Bone marrow (tissue), 2 donors: ENCODE measurements around the gene KCNQ2.

Experiments used
- DNase-seq, 2 donors: peaks; one replicate each; lab custom pipeline; 2025; lab: John Stamatoyannopoulos, UW

Gene KCNQ2

GRCh38 chr20:63454731-63455567 lies 17.5 kb downstream of the KCNQ2 start:
- no peak for DNase-seq

- no peak for DNase-seq
These were observed 19.5 kb downstream of the KCNQ2 start for GRCh38 chr20:63452821-63453523.

- DNase-seq, result no peak
These were observed 20.1 kb downstream of the KCNQ2 start for GRCh38 chr20:63452341-63452740.

DNA sequence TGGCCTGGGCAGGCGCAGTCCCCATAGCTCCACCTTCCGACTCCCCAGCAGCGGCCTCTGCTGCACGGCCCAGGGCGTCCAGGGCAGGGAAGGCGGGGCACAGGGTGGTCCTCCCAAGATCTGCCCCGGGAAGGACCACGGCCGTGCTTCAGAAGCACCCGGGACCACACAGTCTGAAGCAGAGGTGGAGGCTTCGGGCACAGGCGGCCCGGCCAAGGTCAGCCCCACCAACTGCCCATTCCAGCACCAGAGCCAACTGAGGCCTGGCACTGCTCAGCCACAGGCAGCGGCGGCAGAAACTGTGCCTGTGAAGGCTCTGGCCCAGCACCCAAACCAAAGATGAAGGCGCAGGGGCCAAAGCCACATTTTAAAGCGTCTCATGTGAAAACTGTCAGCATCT lies 20.6 kb downstream of the KCNQ2 start:
- DNase-seq, result no peak

GRCh38 chr20:63449796-63450730 lies 22.4 kb downstream of the KCNQ2 start:
- DNase-seq, result no peak

DNA sequence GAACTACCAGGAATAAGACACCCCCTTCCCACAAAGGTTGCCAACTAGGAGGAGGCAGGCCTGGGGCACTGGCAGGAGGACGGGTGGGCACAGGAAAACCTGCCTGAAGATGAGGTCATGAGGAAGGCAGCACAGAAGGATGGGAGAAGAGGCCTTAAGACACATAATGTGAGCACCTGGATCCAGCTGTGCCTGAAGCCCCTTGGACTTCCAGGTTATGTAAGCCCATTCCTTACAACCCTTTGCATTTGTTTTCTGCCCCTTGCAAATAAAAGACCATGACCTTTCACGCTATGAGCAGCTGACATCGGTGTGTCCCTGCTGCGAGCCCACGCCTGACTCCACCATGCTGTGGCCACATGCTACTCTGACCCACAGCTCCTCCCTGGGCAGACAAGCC lies 23.4 kb downstream of the KCNQ2 start:
- no peak for DNase-seq

DNA sequence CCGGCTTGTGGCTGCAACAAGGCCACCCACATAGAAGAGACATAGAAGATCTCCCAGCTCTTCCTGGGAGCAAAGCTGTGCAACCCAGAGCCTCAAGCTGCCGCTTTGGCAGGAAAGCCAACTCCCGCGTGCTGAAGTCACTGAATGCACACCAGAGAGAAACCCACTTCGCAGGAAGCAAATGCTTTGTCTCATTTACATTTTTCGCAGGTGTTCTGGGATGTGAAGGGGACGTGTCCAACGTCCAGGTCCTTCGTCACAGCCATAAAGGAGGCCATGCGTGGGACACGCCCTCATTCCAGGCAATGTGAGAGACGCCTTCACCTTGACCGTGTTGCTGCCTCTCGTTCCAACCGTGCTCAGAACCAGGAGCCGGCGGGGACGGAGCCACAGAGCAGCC lies 24.4 kb downstream of the KCNQ2 start:
- no peak for DNase-seq

DNA sequence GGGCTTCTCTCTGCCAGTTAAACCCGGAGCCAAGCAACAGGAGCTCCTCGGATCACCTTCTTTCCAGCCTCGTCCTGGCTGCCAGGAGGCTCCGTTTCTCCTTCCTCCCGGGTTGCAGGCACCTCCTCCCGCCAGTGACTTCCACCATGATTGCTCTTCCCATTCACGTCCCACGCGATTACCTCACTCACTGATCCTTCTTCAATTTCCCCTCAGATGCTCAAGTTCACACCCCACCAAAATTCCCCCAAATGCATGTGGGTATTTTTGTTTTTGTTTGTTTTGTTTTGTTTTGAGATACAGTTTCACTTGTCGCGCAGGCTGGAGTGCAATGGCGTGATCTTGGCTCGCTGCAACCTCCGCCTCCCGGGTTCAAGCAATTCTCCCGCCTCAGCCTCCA lies 25.1 kb downstream of the KCNQ2 start:
- no peak for DNase-seq

GRCh38 chr20:63446216-63447024 lies 26.0 kb downstream of the KCNQ2 start:
- no peak for DNase-seq

GRCh38 chr20:63445075-63445734 lies 27.2 kb downstream of the KCNQ2 start:
- no peak for DNase-seq

DNA sequence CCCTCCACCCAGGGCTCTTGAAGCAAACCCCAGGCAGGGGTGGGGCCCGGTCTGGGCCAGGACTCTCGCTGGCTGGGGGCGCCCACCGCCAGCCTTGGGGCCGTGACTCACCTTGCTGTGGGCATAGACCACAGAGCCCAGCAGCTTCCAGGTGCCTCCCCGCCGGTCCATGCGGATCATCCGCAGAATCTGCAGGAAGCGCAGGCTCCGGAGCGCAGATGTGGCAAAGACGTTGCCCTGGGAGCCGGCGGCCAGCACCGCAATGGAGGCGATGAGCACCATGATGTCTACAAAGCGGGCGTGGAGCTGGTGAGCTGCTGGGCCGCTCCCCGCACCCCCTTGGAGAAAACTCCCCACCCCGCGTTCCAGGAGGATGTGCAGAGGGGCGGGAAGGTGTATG lies 27.9 kb downstream of the KCNQ2 start:
- DNase-seq, result no peak

GRCh38 chr20:63443606-63444395 lies 28.7 kb downstream of the KCNQ2 start:
- no peak for DNase-seq

- peak in 1 of 2 donors; percentile 24 for DNase-seq
These were observed 30.4 kb downstream of the KCNQ2 start for GRCh38 chr20:63442100-63442493.

DNA sequence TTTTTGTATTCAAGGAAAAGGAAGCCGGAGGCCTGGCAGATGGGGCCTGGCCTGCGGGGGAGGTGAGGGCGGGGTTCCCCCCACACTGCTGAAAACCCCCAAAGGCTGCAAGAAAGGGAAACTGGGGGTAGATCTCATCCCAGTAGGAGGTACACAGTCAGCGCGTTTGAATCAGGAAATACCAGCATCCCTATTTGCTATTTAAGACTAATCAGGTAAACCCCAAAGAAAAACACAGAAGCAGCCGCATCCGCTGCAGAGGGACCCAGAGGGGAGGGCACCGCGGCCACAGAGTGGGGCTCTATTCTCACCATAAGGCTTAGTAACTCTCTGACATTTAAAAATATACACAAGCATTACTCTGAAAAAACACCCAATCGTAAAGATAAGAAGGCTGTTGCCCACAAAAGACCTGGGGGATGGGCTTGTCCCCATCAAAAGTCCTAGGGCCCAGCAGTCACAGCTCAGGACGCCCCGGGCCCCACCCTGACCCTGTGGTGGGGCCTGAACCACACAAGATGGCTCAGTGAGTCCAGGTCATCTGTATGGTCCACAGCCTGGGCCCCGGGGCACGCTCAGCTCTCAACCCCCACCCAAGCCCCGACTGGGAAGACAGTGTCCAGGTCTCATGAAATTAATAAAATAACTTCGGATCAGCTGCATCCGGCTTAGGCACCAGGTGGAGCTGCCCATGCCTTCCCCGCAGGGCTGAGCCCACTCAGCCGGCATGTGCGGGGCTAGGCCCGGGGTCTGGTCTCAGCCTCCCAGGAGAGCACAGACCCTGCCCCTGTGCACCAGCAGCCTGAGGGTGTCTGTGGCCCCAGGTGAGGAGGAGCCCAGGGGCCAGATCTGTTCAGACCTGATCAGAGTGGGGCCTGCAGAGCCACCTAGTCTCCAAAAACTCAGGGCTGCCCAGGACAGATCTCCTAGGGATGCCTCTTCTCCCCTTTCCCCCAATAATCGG lies 31.0 kb downstream of the KCNQ2 start:
- peak in 1 of 2 donors; percentile 74 for DNase-seq

GRCh38 chr20:63440366-63440955 lies 32.0 kb downstream of the KCNQ2 start:
- DNase-seq, result no peak

DNA sequence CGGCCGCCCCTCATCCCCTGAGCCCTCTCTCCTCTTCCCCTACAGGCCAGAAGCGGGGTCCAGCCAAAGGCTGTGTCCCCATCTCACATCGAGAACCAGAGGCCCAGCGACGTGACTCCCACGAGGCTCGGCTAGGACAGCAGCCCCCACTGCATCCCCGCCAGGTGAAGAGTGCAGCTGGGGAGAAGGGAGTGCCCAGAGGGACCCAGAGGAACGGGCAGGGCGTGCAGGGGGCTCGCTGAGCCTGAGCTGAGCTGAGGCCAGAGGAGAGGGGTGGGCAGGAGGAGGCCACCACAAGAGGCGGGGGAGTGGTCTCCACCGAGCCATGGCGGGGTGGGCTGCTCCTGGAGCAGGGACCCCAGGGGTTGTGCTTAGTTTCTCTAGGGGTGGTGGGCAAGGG lies 32.6 kb downstream of the KCNQ2 start:
- no peak for DNase-seq

- no peak for DNase-seq
These were observed 34.3 kb downstream of the KCNQ2 start for GRCh38 chr20:63438121-63438520.

DNA sequence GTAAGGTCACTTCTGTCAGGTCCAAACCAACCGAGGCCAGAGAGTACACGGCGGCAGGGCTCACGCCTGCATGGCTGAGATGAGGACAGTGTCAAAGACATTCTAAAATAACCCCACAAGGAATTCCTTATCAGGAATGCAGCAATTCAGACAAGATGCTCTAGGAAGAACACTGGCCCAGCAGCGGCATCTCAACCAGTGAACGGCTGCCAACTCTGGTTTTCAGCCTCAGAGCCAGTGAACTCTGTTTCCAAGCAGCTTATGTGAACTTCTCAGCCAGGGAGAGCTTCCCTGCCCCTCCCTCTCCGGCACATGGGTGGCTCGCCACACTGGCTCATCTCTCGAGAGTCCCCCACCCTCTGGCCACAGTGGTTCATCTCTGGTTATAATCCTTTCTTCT lies 36.9 kb downstream of the KCNQ2 start:
- no peak for DNase-seq
